ENCODE measurements around the gene BCS1L.

Gene BCS1L

GRCh38 chr2:218691234-218691633 is 31.8 kb downstream of the BCS1L start:
- Mint-ChIP-seq H3K27ac (no peak overlapping the region), H3K36me3 (no peaks in the 10 kb centered on the region), H3K4me1 (no peaks in the 10 kb centered on the region), H3K9me3 (no peaks in the 10 kb centered on the region), H3K4me3 (no peak overlapping the region)
- DNase-seq (ENCODE audit: low spot score in 2 of 2) = no peak
- no peak for ATAC-seq

DNA sequence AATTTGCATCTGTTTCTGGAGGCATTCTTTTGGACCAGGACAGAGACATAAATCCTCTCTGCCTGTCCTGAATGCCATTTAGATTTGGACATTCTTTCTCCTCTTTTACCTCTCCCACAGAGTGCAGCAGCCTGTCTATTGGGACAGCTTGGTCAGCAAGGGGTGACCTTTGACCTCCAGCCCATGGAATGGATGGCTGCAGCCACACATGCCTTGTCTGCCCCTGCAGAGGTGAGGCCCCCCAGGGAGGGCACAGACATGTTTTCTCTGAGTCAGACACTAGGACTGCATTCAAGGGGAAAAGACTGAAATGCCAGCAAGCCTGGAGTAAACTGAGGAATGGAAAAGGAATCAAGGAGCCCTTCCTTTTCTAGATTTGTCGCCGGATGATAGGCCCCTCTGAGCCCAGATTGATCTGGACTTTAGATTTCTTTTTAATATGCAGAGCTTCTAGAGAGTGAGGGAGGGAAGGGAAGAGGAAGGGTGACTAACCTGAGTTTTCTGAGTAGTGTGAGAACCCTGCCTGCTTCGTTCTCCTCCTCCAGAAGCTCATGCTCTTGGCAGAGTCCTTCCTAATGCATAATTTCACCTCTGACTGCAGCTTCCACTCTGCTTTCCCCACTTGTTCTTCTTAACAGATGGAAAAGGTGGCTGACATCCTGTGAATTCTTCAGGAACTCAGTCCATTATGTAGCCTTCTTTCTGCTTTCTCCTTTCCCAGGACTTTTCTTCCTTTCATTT is 35.1 kb downstream of the BCS1L start:
- ATAC-seq (no peak), DNase-seq (ENCODE audit: low spot score in 2 of 2) (no peak)
- H3K4me3 Mint-ChIP-seq = no peak overlapping the region
- no peaks in the 10 kb centered on the region for H3K9me3 Mint-ChIP-seq
- no peaks in the 10 kb centered on the region for H3K36me3 Mint-ChIP-seq
- H3K27ac Mint-ChIP-seq = no peak overlapping the region
- H3K4me1 Mint-ChIP-seq = no peaks in the 10 kb centered on the region

DNA sequence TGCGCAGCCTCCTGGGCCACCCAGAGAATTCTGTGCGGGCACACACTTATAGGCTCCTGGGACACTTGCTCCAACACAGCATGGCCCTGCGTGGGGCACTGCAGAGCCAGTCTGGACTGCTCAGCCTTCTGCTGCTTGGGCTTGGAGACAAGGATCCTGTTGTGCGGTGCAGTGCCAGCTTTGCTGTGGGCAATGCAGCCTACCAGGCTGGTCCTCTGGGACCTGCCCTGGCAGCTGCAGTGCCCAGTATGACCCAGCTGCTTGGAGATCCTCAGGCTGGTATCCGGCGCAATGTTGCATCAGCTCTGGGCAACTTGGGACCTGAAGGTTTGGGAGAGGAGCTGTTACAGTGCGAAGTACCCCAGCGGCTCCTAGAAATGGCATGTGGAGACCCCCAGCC is 39.4 kb downstream of the BCS1L start:
- ATAC-seq = peak; percentile 46
- no peaks in the 10 kb centered on the region for H3K9me3 Mint-ChIP-seq
- H3K4me3 Mint-ChIP-seq = no peak overlapping the region
- H3K4me1 Mint-ChIP-seq = no peaks in the 10 kb centered on the region
- no peaks in the 10 kb centered on the region for H3K36me3 Mint-ChIP-seq
- DNase-seq (ENCODE audit: low spot score in 2 of 2) = no peak
- peak overlapping the region; percentile 48 for H3K27ac Mint-ChIP-seq

- DNase-seq (ENCODE audit: low spot score in 2 of 2) (no peak), ATAC-seq (no peak)
- no peaks in the 10 kb centered on the region for H3K4me1 Mint-ChIP-seq
- H3K36me3 Mint-ChIP-seq = no peaks in the 10 kb centered on the region
- no peak overlapping the region for H3K27ac Mint-ChIP-seq
- H3K9me3 Mint-ChIP-seq = no peaks in the 10 kb centered on the region
- no peak overlapping the region for H3K4me3 Mint-ChIP-seq
These were observed 42.3 kb downstream of the BCS1L start for GRCh38 chr2:218701806-218702205.

GRCh38 chr2:218703341-218703740 is 43.9 kb downstream of the BCS1L start:
- H3K9me3 Mint-ChIP-seq = no peaks in the 10 kb centered on the region
- no peak overlapping the region for H3K4me3 Mint-ChIP-seq
- no peak overlapping the region for H3K27ac Mint-ChIP-seq
- no peak for DNase-seq (ENCODE audit: low spot score in 2 of 2)
- H3K4me1 Mint-ChIP-seq = no peaks in the 10 kb centered on the region
- no peak for ATAC-seq
- no peaks in the 10 kb centered on the region for H3K36me3 Mint-ChIP-seq

DNA sequence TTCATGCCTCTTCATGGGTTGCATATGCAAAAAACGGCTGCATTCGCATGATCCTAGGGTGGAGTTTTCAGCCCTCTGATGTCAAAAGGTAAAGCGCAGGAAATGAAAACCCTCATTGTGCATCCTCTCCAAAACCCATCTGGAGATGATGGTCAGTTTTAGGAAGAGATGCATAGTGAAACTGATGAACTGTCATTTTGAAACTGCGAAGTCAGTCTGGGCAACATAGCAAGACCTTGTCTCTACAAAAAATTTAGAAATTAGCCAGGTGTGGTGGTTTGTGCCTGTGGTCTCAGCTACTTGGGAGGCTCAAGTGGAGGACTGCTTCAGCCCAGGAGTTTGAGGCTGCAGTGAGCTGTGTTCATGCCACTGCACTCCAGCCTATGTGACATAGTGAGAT is 48.6 kb downstream of the BCS1L start:
- Mint-ChIP-seq H3K36me3 (no peaks in the 10 kb centered on the region), H3K27ac (no peak overlapping the region), H3K9me3 (no peaks in the 10 kb centered on the region), H3K4me3 (no peak overlapping the region), H3K4me1 (peaks cover 12% of the 10 kb centered on the region)
- DNase-seq (ENCODE audit: low spot score in 2 of 2) (peak in 1 of 2 donors; percentile 53), ATAC-seq (no peak)

GRCh38 chr2:218709908-218710307 is 50.4 kb downstream of the BCS1L start:
- no peaks in the 10 kb centered on the region for H3K36me3 Mint-ChIP-seq
- H3K27ac Mint-ChIP-seq = no peak overlapping the region
- peak overlapping the region; percentile 96 for H3K4me3 Mint-ChIP-seq

DNA sequence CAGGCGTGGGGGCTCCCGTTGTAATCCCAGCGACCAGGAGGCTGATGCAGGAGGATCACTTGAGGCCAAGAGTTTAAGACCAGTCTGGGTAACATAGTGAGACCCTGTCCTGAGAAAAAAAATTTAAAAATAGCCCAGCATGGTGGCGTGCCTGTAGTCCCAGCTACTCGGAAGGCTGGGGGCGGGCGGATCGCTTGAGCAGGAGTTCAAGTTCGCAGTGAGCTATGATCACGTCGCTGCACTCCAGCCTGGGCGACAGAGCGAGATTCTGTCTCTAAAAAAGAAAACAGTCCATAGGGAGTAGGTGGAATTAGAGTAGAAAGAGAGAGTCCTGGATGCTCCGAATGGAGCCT is 50.8 kb downstream of the BCS1L start:
- no peaks in the 10 kb centered on the region for H3K36me3 Mint-ChIP-seq
- no peak for ATAC-seq
- H3K4me3 Mint-ChIP-seq = peak overlapping the region; percentile 96
- peak overlapping the region; percentile 95 for H3K27ac Mint-ChIP-seq
- DNase-seq (ENCODE audit: low spot score in 2 of 2) = no peak
- H3K9me3 Mint-ChIP-seq = no peaks in the 10 kb centered on the region
- H3K4me1 Mint-ChIP-seq = peaks cover 21% of the 10 kb centered on the region

More at GRCh38 chr2:218709908-218710307, 50.4 kb downstream of the BCS1L start:
- Mint-ChIP-seq H3K4me1 (peaks cover 21% of the 10 kb centered on the region), H3K9me3 (no peaks in the 10 kb centered on the region)
- ATAC-seq (no peak), DNase-seq (ENCODE audit: low spot score in 2 of 2) (no peak)

GRCh38 chr2:218710687-218711549 is 51.4 kb downstream of the BCS1L start, which contains the start of gene TTLL4:
Gene TTLL4, plus strand, starts transcription at chr2:218710835. Its CDS starts 26,842 bp downstream, at chr2:218737677.
- ATAC-seq (peak; percentile 97), DNase-seq (ENCODE audit: low spot score in 2 of 2) (peak; percentile 97 to 99)
- Mint-ChIP-seq H3K27ac (peak within 1 kb of the TSS; percentile 95), H3K9me3 (no peaks in the 10 kb centered on the region), H3K4me3 (peak within 1 kb of the TSS; percentile 96), H3K36me3 (no peaks in the 10 kb centered on the region), H3K4me1 (peaks cover 21% of the 10 kb centered on the region)

DNA sequence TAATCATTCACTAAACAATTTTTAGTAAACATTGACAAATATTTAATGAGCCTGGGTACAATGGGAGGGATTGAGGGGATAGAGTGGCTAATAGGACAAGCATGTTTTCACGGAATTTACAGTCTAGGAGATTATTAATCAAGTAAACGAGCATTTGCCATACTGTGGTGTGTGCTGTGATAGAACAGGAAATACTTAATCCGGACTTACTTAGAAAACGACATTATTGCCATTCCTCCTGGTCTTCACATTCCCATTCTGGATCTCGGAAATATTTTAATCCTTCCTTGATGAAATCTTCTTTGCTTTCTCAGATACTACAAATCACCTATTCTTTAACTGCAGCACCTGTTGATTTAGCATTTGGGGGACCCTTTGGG is 52.1 kb downstream of the BCS1L start:
- Mint-ChIP-seq H3K9me3 (no peaks in the 10 kb centered on the region), H3K4me3 (peak overlapping the region; percentile 96), H3K36me3 (no peaks in the 10 kb centered on the region), H3K27ac (peak overlapping the region; percentile 95), H3K4me1 (peaks cover 21% of the 10 kb centered on the region)
- no peak for ATAC-seq
- no peak for DNase-seq (ENCODE audit: low spot score in 2 of 2)
